GM19043 (cell line): Measurements from ENCODE around the gene MYB.
"Not testable (repeated sequence)": the region's sequence is repeated elsewhere in the genome, so short reads cannot be mapped to it uniquely, and the experiment has no call there.

Experiments
- ATAC-seq: cut with Tn5 transposase; IDR thresholded peaks from one replicate; pipeline ENCODE4 v1.9.1; 2021; ENCODE audit warnings: low read depth; ENCODE audit not compliant: unreplicated experiment

The MYB gene

DNA sequence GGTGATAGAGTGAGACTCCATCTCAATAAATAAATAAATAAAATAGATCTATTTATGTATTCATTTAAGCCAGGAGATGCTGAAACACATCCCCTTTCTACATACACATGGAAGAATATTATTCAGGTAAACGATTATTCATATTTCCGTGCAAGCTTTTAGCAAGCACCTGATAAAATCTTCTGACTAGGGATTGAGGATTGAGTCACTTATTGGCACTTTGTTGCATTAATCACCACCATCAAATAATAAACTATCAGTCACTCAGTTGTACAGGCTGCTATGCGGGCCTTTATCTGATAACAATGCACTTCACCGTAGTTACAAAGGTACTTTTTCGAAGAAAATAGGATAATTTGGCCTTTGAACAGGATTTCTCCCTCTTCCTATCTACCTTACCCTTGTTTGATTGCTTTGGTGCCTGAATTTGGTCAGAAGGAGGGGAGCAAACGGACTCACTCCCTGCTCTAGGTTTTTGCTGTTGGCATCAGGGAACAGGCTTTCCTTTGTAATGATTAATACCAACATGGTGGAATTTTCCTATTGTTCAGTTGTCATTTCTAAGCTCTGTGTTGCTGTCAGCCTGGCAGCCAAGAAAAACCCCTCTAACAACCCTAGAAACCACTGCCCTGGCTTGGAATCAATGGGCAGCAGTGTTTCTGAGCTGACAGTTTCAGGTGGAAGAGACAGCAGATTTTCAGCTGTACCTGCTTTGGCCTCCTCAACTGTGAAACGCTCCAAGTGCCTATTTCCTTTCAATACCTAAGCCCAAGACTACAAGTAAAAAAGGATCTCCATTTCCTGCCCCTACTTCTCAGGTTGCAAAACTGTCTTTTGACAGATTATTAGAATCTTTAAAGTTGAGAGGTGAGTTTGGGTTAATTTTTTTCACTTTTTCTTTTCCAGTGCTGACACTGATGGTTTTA lies 63.0 kb downstream of the MYB start:
- ATAC-seq: no peak

DNA sequence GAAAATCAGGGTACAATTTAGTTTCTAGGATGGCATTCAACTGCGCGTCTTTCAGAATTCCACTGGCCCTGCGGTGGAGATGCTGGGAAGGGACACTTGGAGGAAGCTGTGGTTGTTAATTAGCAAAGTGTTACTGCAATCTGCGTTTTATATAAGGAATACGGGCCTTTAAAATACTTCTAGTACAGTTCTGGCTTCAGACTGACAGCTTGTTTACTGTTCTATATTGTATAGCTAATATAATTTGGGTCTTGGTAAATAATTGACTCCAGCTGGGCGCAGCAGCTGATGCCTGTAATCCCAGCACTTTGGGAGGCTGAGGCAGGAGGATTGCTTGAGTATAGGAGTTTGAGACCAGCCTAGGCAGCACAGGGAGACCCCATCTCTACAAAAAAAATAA lies 63.7 kb downstream of the MYB start:
- no peak for ATAC-seq

DNA sequence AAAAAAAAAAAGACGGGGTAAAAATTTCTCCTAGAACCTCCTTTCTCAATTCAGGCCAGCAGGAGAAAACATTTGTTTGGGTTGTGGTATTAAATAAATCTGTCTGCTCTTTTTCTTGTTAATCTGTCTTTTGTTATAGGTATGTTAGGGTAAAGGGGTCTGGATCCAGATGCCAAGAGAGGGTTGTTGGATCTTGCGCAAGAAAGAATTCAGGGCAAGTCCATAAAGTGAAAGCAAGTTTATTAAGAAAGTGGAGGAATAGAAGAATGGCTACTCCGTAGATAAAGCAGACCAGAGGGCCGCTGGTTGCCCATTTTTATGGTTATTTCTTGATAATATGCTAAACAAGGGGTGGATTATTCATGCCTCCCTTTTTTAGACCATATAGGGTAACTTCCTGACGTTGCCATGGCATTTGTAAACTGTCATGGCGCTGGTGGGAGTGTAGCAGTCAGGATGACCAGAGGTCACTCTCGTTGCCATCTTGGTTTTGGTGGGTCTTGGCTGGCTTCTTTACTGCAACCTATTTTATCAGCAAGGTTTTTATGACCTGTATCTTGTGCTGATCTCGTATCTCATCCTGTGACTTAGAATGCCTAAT lies 65.4 kb downstream of the MYB start:
- not testable (repeated sequence) for ATAC-seq

DNA sequence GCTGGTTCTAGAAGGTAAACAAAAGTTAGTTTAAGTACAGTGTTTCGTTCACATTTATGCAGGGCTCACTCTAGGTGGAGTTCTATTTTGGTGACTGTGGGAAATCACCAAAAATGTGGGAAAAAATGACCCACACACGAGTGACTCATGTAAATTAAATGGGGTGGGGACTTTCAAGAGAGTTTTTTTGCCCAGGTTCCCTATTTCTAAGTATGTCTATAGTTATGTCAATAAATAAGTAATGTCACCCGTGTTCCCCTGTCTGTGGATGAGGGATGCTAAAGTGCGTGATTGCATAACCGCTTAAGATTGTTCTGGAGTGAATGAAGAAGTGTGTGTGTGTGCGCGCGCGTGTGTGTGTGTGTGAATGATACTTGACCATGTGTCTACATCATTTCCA lies 69.1 kb downstream of the MYB start:
- no peak for ATAC-seq

DNA sequence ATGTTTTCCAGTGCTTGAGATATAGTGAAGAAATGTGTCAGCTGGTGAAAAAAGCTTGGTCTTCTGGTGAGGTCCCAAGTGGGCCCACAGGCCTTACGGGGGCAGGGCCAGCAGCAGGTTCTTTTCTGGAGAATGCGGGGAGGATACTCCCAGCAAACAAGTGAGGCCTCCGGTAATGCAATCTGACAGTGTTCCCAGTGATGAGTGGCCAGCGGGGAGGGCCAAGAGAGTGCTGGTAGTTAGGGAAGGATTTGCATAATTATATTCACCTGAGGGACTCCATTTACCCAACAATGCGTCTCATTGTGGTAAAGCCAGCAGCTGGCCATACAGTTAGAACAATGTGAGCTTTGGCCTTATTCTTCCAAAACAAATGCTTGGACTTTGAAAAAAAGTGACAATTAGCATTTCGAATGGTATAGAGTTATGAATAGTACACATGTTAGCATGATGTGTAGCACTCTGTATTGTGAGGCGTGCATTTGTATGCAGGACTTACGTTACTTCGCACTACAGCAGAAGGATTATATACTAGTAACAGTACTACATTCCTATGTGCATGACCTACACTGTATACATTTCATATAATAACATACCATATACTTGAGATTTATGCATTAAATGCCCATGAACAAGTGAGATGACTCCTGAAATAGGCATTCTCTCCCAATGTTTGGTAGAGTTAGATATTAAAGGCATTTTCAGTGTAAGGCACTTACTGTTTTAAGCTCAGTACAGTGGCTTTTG lies 69.8 kb downstream of the MYB start:
- ATAC-seq: no peak

DNA sequence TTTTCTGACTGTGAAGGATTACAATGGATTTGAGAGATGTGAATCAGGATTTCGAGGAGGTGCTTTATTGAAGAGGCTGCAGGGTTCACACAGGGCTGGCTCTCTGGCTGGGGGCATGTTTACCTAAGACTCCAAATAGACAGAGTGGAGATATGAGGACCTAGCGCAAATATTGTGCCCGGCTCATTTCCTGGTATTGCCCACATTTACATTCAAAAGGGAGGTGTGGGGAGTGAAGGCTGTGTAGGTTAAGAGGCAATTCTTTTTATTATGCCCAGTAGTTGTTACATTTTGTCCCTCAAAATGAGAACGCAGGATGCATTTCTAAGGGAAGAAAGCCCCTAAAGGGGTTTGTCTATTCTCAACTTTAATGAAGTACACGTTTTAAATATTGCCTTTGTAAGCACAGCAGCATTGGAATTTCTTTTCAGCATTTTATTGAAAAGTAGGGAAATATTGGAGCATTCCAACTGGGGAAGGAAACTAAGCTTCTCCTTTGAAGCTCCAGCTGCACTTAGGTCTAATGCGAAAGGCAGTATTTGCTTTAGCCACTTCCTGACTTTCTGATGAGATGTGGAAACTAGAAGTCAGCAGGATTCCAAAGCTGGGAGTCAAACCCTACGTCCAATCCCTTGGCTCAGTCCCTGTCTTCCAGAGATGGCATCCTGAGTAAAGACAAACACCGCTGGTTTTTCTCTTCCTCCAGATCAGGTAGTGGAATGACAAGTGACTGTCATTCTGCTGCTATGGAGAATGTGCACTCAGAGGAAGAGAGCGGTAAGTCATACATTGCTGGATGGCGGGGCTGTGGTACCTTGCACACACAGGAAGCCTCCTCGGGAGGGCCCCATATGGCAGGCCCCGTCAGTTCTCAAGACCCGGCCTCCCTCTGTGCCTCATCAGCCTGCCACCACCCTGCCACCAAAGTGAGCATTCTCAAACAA lies 70.7 kb downstream of the MYB start:
- ATAC-seq: no peak

DNA sequence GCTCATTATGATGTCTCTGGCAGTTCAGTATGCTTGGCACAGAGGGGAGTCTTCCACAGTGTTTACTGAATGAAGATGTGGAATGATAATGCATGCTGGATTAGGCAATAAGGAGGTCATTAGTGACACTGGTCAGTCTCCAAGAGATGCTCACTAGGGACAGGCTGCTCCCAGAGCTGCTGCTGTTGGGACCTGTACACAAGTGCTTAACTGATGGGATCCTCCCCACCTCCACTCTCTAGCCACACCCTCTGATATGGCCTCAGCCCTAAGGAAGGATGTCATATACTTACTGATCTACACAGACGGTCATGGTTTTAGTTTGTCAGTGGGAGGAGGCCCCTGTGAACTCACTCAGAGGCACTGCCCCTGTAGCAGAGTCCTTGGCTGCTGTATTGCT lies 73.4 kb downstream of the MYB start:
- no peak for ATAC-seq

DNA sequence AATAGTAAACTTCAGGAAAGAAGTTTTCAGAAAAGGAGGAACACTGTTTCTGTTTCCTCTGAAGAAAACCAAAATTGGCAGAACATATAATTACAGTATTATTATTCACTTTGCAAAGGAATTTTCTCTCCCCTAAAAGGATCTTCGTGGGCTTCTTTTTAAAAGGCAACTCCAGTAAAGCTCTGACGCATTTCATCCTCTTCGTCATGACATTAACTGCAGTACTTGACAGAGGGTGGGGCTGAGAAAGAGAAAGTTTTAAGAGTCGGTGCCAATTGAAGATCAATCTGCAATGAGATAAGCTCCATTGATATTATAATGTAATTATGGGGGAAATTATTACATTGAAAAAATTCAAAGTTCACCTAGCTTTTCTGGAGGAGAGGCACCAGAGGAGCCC lies 75.8 kb downstream of the MYB start:
- no peak for ATAC-seq

DNA sequence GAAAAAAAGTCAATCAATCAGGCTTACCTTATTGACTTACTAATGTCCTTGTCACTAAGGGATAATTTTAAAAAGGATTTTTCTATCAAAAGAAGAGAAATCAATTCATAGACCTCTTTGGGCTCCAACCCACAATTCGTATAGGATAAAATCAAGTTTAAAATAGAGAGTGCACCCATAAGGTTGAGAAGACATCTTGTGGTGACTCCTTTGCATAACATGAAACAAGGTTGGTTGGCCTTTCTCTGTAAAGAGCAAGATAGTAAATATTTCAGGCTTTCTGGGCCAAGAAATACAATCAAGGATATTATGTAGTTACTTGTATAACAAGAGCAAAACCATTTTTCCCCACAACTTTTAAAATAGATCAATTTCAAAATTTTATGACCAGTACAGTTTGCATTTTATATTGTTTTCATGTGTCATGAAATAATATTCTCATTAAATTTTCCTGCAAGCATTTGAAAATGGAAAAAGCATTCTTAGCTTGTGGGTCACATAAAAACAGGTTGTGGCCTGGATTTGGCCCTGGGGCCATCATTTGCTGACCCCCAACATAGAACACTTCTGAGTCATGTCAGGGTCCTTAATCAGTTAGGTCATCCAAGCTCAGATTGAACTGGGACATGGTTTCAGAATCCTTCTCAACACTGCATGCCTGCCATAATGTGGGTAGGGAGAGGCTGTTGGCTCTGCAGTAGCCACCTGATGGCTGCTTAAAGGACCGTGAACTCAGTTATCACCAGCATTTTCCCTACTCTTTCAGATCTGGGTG lies 76.7 kb downstream of the MYB start:
- ATAC-seq: no peak

DNA sequence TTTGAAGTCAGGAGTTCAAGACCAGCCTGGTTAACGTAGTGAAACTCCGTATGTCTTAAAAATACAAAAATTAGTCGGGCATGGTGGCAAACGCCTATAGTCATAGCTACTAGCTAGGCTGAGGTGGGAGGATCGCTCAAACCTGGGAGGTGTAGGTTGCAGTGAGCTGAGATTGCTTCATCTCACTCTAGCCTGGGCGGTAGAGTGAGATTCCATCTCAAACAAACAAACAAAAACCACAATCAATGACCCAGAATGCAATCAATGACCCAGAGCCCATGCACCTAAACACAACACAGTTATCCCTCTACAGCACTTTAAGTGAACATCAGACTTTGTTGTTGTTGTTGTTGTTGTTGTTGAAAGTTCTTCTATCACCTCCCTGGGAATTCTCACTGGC lies 77.9 kb downstream of the MYB start:
- ATAC-seq: no peak

DNA sequence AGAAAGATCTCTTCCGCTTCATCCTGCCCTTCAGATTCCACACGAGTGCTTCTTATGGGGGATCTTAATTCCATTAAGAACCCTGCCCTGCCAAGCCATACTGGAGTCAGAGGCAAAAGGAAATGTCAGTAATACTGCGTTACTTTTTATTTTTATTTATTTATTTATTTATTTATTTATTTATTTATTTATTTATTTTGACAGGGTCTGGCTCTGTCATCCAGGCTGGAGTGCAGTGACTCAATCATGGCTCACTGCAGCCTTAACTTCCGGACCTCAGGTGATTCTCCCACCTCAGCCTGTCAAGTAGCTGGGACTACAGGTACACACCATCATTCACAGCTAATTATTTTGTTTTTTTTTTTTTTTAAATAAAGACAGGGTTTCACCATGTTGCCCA lies 79.5 kb downstream of the MYB start:
- no peak for ATAC-seq

DNA sequence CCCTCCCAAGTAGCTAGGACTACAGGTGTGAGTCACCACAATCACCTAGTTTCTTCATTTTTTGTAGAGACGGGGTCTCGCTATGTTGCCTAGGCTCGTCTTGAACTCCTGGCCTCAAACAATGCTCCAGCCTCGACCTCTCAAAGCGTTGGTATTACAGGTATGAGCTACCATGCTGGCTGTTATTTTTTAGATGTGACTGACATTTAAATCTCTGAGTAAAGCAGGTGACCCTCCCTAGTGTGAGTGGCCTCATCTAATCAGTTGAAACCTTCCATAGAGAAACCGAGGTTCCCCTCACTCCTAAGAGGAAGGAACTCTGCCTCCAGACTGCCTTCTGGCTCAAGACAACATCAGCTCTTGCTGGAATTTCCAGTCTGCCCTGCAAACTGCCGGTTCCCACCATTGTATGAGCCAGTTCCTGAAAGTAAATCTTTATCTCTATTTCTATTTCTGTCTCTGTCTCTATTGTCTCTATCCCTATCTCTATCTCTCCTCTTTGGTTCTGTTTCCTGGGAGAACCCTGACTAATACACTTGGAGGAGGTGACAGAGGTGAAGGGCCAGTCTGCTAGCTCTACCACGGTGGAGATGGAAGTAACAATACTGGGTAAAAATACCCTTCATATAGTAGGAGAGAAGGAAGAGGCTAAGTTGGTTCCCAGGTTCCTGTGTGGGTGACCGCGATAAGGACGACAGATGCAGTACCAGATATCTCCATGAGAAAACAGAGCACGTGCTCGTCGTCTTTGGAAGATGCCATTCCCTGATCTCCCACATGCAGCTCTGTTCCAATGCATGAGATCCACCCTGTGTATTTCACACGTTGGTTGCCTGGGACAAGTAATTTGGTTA lies 81.0 kb downstream of the MYB start:
- no peak for ATAC-seq

DNA sequence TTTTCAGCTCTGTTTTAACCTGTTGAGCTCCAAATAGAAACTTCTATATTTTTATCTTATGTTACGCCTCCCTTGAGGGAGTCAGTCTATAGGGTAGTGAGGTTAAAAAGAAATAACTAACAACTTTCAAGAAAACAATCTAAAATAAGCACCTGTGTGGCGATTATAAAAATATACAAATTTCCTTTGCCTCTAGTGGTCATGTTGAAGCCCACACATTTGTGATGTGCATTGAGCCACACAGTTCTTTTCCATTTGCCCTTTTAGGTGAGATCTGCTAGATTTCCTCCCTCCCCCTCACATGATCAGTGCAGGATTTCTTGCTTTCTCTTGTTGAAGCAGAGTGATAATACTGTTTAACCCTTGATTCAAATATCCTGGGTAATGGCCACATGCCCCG lies 84.2 kb downstream of the MYB start:
- ATAC-seq: no peak

DNA sequence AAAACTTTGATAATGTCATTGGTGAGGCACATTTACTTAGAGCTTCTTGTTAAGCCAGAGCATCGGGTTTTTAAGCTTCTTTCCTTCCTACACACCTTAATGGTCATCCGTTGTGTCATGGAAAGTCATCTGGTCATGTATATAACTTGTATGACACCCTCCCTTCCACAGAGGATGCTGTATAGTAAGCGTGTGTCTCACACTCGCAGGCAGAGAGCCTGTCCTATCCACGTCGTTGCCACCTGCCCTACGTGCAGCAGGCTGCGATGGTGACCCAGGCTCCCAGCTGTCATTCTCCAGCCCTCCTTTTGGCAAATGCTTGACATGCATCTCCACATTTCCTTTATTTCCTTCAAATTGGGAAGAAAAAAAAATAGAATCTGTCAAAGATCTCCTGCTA lies 85.6 kb downstream of the MYB start:
- no peak for ATAC-seq

DNA sequence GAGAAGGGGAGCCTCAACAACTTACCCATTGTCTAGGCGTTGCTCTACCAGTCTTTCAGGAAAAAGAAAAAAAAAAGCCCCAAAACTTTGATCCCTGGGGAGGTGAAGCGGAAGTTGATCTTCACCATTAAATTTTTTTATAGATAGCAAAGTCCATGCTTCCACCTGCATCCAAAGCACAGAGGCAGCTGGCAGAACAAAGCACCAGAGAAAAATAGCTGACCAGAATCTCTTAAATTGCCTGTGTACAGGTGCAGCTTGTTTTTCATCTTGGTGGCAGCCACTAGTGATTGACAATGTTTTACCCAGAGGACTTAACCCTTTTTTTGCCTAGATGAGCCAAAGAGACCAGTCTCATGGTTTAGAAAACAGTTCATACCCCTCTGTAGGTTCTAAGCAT lies 86.0 kb downstream of the MYB start:
- no peak for ATAC-seq

DNA sequence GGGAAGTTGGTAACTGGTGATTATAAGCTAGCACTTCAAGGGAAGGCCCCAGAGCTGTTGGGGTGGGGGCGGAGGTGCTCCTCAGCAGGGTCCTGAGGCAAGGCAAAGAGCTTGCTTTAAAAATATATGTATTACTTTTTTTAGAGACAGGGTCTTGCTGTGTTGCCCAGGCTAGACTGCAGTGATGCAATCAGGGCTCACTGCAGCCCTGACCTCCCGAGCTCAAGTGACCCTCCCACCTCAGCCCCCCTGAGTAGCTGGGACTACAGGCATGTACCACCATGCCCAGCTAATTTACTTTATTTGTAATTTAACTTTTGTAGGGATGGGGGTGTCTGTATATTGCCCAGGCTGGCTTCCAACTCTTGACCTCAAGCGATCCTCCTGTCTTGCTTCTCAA lies 87.2 kb downstream of the MYB start:
- ATAC-seq: no peak

DNA sequence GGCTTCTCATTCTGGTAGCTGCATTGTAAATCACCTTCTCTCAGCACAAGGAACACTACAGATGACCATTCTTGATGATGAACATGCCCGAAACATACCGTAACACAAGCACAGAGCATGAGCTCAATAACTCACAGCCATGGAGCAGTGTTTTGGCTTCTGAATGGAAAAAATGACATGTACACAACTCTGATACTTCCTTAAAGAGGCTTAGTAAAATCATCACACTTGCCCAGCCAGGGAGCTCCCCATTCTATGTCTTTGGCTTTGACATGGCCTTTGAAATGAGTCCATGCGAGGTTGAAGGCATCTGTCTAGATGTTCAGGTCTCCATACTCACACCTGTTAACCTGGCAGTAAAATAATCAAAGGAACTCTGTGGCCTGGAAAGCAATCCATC lies 87.6 kb downstream of the MYB start:
- no peak for ATAC-seq
